Hematopoietic multipotent progenitor cell treated with erythropoietin and hydrocortisone succinate and interleukin-3 and kit ligand, for 6 days (in vitro differentiated cells): ENCODE results near the gene KCTD13.
A peak's percentile ranks its signal among the peaks of the same experiment; 100 is the strongest.
"Not testable (repeated sequence)": the region's sequence is repeated elsewhere in the genome, so short reads cannot be mapped to it uniquely, and the experiment has no call there.

Source experiments
- DNase-seq: peaks from one replicate; pipeline ENCODE4 v3.0.0-alpha.2; 2015

KCTD13 gene

GRCh38 chr16:29925781-29926710 is at the start of gene KCTD13:
Gene KCTD13, minus strand, starts transcription at chr16:29926226. Its CDS starts 193 bp downstream, at chr16:29926033.
- peak; percentile 88 for DNase-seq

DNA sequence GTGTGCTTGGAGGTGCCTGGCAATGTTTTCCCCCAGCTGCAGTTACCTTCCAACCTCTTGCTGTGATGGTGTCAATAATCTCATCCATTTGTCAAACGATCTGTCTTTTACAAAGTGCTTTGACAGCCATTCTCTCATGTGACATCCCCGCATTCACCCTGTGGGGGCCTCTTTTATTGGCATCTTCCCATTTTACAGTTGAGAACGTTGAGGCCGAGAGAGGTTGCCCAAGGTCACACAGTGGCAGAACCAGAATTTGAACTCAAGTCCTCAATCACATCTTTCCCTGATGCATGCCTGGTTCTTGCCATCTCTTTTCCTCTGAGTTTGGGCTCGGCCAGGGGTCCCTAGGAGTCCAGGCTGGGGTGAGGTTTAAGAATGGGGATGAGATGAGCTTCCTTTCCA is 49.1 kb upstream of the KCTD13 start:
- DNase-seq: no peak

- peak; percentile 51 for DNase-seq
Observed at GRCh38 chr16:29974291-29975133, 48.5 kb upstream of the KCTD13 start.

DNA sequence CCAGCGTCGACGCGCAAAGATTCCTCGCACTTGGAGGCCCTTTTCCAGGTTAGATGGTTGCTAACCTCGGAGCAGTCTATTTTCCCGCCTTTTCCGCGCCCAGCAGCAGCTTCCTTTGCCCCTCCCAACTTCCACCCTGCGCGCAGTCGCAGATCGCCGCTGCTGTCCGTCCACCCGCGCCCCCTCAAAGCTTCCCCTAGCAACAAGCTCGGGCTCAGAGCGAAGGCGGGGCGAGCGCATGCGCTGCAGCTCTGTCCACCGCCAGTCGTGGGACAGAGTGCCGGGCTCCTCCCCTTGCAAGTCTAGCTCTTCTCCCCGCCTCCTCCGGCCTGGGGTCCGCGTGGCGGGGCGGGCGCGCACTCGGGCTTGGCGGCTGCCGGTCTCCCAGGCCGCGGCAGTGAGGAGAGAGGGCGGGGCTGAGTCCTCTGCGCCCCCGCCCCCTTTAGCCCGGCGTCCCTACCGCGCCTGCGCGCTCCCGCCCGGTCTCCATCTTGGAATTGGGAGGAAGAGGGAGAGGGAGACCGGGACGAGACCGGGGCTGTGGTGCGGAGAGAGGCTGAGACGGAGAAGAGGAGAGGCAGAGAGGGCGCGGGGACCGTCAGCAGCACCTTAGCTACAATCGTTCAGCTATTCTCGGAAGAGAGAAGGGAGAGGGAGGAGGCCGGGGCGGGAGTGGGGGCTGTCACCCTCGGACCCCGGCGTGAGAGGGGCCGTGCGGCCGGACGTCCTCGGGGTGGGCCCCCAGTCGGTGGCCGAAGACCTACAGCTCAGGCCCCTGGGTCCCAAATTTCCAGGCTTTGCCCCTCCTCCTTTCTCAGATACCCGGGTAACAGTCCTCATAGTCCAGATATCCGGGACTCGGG is 47.6 kb upstream of the KCTD13 start, which contains the start of gene TAOK2:
TSS of gene TAOK2 (plus strand) at position 485 of the 863 bp plus-strand sequence. CDS start 3,905 bp downstream, outside the sequence.
- peak; percentile 99 for DNase-seq

DNA sequence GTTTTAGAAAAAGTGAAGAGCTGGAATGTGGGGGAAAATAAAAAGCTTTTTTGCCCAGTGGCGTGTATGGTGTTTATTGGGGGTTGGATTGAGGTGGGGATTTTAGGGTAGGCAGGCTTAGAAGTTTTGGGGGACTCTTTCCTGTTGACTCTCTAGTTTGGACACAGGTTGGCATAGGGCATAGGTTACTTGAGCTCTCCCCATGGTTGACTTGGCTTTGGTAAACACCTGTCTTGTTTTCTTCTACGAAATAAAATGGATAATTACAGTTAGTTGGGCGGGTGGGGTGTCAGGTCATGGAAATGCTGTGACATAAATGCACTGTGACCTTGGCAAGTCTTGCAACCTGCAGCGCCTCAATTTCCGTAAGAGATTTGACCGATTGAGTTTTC is 47.0 kb upstream of the KCTD13 start:
- no peak for DNase-seq

DNA sequence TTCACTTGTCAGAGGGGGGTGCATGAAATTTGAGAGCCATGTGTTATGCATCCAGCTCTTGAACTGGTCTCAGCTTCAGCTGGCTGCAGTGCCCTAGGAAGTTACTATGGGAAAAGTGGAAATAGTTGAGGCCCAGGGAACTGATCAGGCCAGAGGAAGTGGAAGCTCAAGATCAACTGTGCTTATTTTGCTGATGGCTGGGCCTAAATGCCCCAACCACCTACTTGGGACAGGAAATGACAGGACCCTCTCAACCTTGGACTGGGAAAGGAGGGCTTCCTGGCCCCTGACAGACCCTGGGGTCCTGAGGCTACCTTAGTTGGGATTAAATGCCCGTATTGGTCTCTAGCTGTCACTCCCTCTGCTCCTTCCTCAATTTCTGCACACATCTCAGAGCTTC is 46.5 kb upstream of the KCTD13 start:
- no peak for DNase-seq

- DNase-seq: no peak
Observed at GRCh38 chr16:29971304-29971703, 45.3 kb upstream of the KCTD13 start.

GRCh38 chr16:29968205-29968604 is 42.2 kb upstream of the KCTD13 start:
- DNase-seq: no peak

DNA sequence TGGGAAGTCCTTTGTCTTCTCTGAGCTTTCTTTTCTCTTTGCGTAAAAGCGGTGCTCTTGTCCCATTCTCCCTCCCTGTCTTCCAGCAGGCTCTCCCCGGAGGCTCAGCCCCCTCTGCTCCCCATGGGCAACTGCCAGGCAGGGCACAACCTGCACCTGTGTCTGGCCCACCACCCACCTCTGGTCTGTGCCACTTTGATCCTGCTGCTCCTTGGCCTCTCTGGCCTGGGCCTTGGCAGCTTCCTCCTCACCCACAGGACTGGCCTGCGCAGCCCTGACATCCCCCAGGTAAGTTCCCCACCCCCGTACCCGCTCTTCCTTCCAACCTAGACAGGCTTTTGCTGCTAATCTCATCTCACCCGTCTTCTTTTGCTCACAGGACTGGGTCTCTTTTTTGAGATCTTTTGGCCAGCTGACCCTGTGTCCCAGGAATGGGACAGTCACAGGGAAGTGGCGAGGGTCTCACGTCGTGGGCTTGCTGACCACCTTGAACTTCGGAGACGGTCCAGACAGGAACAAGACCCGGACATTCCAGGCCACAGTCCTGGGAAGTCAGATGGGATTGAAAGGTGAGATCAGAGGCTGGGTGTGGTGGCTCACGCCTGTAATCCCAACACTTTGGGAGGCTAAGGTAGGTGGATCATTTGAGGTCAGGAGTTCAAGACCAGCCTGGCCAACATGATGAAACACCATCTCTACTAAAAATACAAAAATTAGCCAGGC is 37.2 kb upstream of the KCTD13 start:
- no peak for DNase-seq

DNA sequence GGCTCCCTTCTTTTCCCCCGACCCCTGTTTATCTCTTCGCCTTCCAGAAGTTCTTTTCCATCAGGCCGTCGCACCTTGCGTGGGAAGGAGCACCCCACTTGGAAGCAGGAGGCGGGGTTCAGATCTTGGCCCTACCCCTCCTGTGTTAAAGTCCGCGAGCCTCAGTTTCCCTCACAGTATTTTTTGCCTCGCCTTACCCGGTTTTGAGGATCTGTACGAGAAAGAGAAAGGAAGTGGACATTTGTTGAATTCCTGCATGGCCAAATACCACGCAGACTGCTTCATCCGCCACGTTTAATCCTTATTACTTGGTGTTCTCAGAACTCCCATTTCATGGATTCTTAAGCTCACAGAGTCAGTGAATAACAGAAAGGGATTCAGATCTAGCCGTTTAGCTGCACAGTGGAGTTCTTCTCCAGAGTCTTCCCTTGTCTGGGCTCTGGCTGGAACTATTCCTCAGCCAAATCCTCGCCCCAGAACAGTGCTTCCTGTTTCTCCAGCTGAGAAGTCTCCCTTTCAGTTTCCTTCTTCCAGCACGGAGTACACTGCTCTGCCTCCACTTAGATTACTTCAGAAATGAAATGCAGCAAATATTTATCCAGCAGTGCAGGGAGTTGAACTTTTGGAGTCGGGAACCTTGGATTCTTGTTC is 36.4 kb upstream of the KCTD13 start:
- peak; percentile 39 for DNase-seq

GRCh38 chr16:29961479-29962343 is 35.7 kb upstream of the KCTD13 start, which contains the start of gene TMEM219:
Gene TMEM219, plus strand, starts transcription at chr16:29962079. Its CDS starts 1,065 bp downstream, at chr16:29963144.
- DNase-seq: peak; percentile 90

DNA sequence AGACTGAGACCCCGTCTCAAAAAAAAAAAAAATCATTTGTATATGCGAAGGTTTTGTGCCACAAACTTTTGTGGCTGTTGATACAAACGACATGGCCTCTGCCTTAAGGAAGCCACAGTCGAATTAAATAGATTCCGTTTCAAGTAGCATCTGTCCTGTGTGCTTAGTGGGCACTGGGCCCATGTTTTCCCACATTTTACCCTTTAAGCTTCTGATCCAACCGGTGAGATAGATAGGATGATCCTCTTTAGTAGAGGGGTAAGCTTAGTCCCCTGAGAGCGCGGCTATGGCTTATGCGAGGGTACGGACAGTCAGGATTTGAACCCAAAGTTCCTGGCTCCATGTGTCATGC is 35.1 kb upstream of the KCTD13 start:
- no peak for DNase-seq

- DNase-seq: not testable (repeated sequence)
Observed at GRCh38 chr16:29959821-29960220, 33.8 kb upstream of the KCTD13 start.

- no peak for DNase-seq
Observed at GRCh38 chr16:29959293-29959692, 33.3 kb upstream of the KCTD13 start.

DNA sequence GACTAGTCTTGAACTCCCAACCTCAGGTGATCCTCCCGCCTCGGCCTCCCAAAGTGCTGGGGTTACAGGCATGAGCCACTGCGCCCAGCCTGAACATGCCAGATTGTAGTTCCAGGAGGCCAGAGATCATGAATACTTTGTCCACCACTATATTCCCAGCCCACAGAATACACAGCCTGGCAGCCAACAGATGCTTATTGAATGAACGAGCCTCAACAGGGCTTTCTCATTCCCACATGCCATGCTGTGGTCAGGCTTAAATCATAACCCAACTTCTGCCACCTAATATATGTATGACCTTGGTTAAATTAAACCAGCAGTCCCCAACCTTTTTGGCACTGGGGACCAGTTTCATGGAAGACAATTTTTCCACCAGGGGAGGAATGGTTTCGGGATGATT is 32.7 kb upstream of the KCTD13 start:
- DNase-seq: no peak

GRCh38 chr16:29951625-29952365 is 25.8 kb upstream of the KCTD13 start:
- DNase-seq: no peak

DNA sequence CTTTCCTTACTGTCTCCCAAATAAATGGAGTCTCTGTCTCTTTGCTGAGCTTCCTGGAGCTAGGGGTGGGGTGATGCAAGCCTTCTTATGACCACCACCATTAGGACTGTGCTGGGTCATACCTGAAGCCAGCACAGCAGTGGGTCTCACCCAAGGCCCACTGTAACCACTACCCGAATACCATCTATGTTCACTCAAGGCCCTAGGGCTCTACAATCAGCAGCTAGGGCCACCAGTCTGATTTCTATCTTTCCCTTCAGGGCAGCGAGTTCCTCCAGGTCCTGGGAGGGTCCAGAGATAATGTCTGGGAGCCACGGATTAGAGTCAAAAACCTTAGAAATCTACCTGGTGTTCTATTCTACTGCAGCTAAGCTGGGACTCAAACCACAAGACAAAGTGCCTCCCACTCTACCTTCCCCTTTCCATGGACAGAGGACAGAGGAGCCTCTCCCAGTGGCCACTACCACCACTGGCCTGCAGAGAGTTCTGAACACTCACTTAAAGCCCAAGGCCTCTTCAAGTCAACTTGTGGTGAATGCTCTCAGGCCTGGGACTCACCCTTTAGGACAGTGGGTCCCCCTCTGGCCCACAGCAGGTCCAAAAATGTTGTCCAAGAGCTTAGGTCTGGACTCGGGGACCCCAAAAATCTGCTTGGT is 24.9 kb upstream of the KCTD13 start:
- no peak for DNase-seq

DNA sequence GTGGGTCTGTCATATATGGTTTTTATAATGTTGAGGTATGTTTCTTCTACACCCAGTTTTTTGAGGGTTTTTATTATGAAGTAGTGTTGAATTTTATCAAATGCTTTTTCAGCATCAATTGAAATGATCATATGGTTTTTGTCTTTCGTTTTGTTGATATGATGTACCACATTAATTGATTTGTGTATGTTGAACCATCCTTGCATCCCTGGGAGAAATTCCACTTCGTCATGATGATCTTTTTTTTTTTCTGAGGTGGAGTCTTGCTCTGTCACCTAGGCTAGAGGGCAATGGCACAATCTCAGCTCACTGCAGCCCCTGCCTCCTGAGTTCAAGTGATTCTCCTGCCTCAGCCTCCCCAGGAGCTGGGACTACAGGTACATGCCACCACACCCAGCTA is 21.9 kb upstream of the KCTD13 start:
- no peak for DNase-seq
